ENCODE data around the gene MRPS6.
A peak's percentile ranks its signal among the peaks of the same experiment; 100 is the strongest.

The MRPS6 gene

GRCh38 chr21:34077888-34078287 lies 4.5 kb downstream of the MRPS6 start:
- Mint-ChIP-seq H3K4me3 (peak overlapping the region in 2 of 3 experiments; percentile 1 to 7), H3K27ac (no peak overlapping the region), H3K9me3 (no peaks in the 10 kb centered on the region), H3K27me3 (ENCODE audit: low read depth) (no peaks in the 10 kb centered on the region), H3K36me3 (ENCODE audit: low read depth) (peaks cover 54% of the 10 kb centered on the region), H3K4me1 (peaks cover 52% of the 10 kb centered on the region)
- TF ChIP-seq, protein P1, sequence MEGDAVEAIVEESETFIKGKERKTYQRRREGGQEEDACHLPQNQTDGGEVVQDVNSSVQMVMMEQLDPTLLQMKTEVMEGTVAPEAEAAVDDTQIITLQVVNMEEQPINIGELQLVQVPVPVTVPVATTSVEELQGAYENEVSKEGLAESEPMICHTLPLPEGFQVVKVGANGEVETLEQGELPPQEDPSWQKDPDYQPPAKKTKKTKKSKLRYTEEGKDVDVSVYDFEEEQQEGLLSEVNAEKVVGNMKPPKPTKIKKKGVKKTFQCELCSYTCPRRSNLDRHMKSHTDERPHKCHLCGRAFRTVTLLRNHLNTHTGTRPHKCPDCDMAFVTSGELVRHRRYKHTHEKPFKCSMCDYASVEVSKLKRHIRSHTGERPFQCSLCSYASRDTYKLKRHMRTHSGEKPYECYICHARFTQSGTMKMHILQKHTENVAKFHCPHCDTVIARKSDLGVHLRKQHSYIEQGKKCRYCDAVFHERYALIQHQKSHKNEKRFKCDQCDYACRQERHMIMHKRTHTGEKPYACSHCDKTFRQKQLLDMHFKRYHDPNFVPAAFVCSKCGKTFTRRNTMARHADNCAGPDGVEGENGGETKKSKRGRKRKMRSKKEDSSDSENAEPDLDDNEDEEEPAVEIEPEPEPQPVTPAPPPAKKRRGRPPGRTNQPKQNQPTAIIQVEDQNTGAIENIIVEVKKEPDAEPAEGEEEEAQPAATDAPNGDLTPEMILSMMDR (IDR thresholded peaks at IDR 0.05; ENCODE audit: unreplicated experiment in 3 of 3): no peak

GRCh38 chr21:34078915-34079314 lies 5.5 kb downstream of the MRPS6 start:
- TF ChIP-seq, protein P1 (IDR thresholded peaks at IDR 0.05; ENCODE audit: unreplicated experiment in 3 of 3): no peak

GRCh38 chr21:34080710-34081109 lies 7.3 kb downstream of the MRPS6 start:
- no peak overlapping the region for H3K27ac Mint-ChIP-seq
- H3K9me3 Mint-ChIP-seq: no peaks in the 10 kb centered on the region
- no peak overlapping the region for H3K4me3 Mint-ChIP-seq
- peaks cover 38% of the 10 kb centered on the region for H3K4me1 Mint-ChIP-seq
- no peaks in the 10 kb centered on the region for H3K27me3 Mint-ChIP-seq (ENCODE audit: low read depth)
- TF ChIP-seq, protein P1 (IDR thresholded peaks at IDR 0.05; ENCODE audit: unreplicated experiment in 3 of 3): no peak
- H3K36me3 Mint-ChIP-seq (ENCODE audit: low read depth): peaks cover 62% of the 10 kb centered on the region

More at GRCh38 chr21:34078915-34079314, 5.5 kb downstream of the MRPS6 start:
- H3K27ac Mint-ChIP-seq: peak overlapping the region in 1 of 3 experiments; percentile 23
- H3K4me3 Mint-ChIP-seq: no peak overlapping the region
- no peaks in the 10 kb centered on the region for H3K27me3 Mint-ChIP-seq (ENCODE audit: low read depth)
- H3K36me3 Mint-ChIP-seq (ENCODE audit: low read depth): peaks cover 62% of the 10 kb centered on the region
- peaks cover 52% of the 10 kb centered on the region for H3K4me1 Mint-ChIP-seq
- no peaks in the 10 kb centered on the region for H3K9me3 Mint-ChIP-seq

DNA sequence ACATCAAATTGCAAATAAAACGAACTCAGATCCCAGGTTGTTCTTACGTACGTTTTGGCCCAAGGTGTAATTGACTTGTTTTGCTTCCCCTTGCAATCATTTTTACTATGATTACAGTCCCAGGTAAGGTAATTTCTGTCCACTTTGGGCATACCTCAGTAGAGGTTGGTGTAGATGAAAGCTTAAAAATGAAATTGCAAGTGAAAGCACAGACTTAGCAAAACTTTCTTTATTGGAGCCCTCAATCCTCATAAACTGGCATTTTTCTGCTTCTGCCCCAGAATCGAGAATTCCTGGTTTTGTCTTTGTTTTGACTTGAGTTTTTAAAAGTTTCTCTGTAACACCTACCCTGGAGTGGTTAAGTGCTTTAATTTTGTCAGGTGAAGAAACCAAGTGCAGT lies 9.4 kb downstream of the MRPS6 start:
- H3K27ac Mint-ChIP-seq: peak overlapping the region in 1 of 3 experiments; percentile 20

DNA sequence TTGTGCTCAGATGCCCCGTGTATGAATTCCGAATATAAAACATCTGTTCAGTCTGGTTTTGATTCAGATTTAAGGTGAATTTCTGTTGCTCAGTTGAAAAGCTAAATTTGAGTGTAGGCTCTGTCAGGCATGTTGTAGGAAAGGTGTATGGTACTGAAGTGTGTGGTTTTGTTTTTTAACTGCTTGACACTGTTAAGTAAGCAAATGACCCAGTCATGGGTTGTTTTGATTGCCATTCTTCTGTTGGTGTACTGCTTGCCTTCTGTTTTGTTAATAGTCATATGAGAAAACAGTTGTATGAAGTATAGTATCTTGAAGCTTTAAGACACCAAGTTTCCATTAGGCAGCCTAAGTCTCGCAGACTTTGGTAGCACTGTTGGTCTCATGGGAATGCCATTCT lies 10.0 kb downstream of the MRPS6 start:
- peaks cover 12% of the 10 kb centered on the region for H3K4me1 Mint-ChIP-seq
- H3K36me3 Mint-ChIP-seq (ENCODE audit: low read depth): peaks cover 50% of the 10 kb centered on the region
- H3K27me3 Mint-ChIP-seq (ENCODE audit: low read depth): no peaks in the 10 kb centered on the region
- peak overlapping the region in 1 of 3 experiments; percentile 20 for H3K27ac Mint-ChIP-seq
- H3K4me3 Mint-ChIP-seq: no peak overlapping the region
- no peaks in the 10 kb centered on the region for H3K9me3 Mint-ChIP-seq
- TF ChIP-seq, protein P1 (IDR thresholded peaks at IDR 0.05; ENCODE audit: unreplicated experiment in 3 of 3): no peak

More for the DNA sequence above, 9.4 kb downstream of the MRPS6 start:
- peaks cover 55% of the 10 kb centered on the region for H3K36me3 Mint-ChIP-seq (ENCODE audit: low read depth)
- no peaks in the 10 kb centered on the region for H3K9me3 Mint-ChIP-seq
- H3K27me3 Mint-ChIP-seq (ENCODE audit: low read depth): no peaks in the 10 kb centered on the region
- peaks cover 17% of the 10 kb centered on the region for H3K4me1 Mint-ChIP-seq
- no peak overlapping the region for H3K4me3 Mint-ChIP-seq
- TF ChIP-seq, protein P1 (IDR thresholded peaks at IDR 0.05; ENCODE audit: unreplicated experiment in 3 of 3): no peak

DNA sequence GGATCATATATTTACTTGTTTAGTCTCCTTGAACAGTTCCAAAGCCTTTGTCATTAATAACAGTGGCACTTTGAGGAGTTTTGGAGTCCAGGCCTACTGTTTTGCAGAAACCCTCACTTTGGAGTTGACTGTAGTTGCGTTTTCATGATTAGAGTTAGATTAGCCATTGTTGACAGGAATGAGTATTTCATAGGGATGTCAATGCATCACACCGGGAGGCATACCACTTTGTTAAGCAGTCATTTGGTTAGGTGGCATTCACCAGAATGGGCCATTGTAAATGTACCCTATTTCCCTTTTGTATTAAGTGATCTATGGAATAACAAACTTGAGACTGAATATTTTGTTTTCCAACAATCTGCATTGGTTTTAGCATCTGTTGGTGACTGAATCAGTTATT lies 11.8 kb downstream of the MRPS6 start:
- Mint-ChIP-seq H3K4me1 (no peaks in the 10 kb centered on the region), H3K27me3 (ENCODE audit: low read depth) (no peaks in the 10 kb centered on the region), H3K27ac (no peak overlapping the region), H3K9me3 (no peaks in the 10 kb centered on the region), H3K36me3 (ENCODE audit: low read depth) (peaks cover 42% of the 10 kb centered on the region), H3K4me3 (no peak overlapping the region)
- TF ChIP-seq, protein P1 (IDR thresholded peaks at IDR 0.05; ENCODE audit: unreplicated experiment in 3 of 3): no peak
